Stomach (tissue), 9 donors: ENCODE measurements around the gene SLC9B2. TPM values are rescaled to one million over a fixed set of nuclear protein-coding genes. Genes with fewer than 3 reads are reported as not detected.
"Not testable (repeated sequence)": the region's sequence is repeated elsewhere in the genome, so short reads cannot be mapped to it uniquely, and the experiment has no call there.

Experiments
- DNase-seq, 2 donors: peaks; one replicate each; pipeline versions ENCODE4 v3.0.0 to v3.0.0-alpha.2; 2013 to 2019
- H3K27ac ChIP-seq, 5 donors: fragments of 200-600 bp in 4 of 5; sonication (generic) in 4 of 5; one replicate each; pipeline ENCODE4 v1.5.1; 2013 to 2019; ENCODE audit warnings: mild to moderate bottlenecking in 1 of 5, moderate library complexity in 1 of 5
- H3K27me3 ChIP-seq, 3 donors: fragments of 200-600 bp; sonication (generic); one replicate each; pipeline ENCODE4 v1.5.1; 2017 to 2019; ENCODE audit warnings: mixed run types in 1 of 3
- H3K36me3 ChIP-seq, 4 donors: fragments of 200-600 bp; sonication (generic); 1 replicate in 3 of 4; 2 replicates in 1 of 4; pipeline ENCODE4 v1.5.1; 2016 to 2019
- H3K4me1 ChIP-seq, 4 donors: fragments of 200-600 bp; sonication (generic); one replicate each; pipeline ENCODE4 v1.5.1; 2016 to 2019
- H3K4me3 ChIP-seq, 4 donors: fragments of 200-600 bp; sonication (generic) in 3 of 4; one replicate each; pipeline ENCODE4 v1.5.1; 2016 to 2019; ENCODE audit warnings: mild to moderate bottlenecking in 1 of 4
- H3K9me3 ChIP-seq, 4 donors: fragments of 200-600 bp; sonication (generic); one replicate each; pipeline ENCODE4 v1.5.1; 2016 to 2019
- CTCF ChIP-seq, 7 experiments: fragments of 450-650 bp in 4 of 7; fragments of 200-600 bp in 3 of 7; sonication (generic) in 3 of 7; IDR thresholded peaks; one replicate each; pipeline ENCODE4 v1.5.1; 2016 to 2019; ENCODE audit warnings: antibody characterized with exemption in 7 of 7, control low read depth in 2 of 7, mild to moderate bottlenecking in 1 of 7
- EP300 ChIP-seq: sonication (generic); formaldehyde crosslinking; IDR thresholded peaks from one replicate; pipeline ENCODE4 v1.6.1; 2017; ENCODE audit warnings: antibody characterized with exemption
- POLR2A ChIP-seq, 4 donors: fragments of 450-650 bp; IDR thresholded peaks; one replicate each; pipeline ENCODE4 v1.6.1; 2016; ENCODE audit warnings: antibody characterized with exemption in 4 of 4, control low read depth in 2 of 4, mild to moderate bottlenecking in 1 of 4, moderate library complexity in 1 of 4
- POLR2AphosphoS5 ChIP-seq, 3 donors: sonication (generic); formaldehyde crosslinking; IDR thresholded peaks; one replicate each; pipeline ENCODE4 v1.6.1; 2016; ENCODE audit warnings: antibody characterized with exemption in 3 of 3
- WGBS, 5 donors: extraction: QIAGEN DNeasy Blood & Tissue Kit in 3 of 5; methylation state at CpG; one replicate each; pipeline versions ENCODE4 v1.1.5 to v1.1.7; 2013 to 2018; 5-methylcytosine and 5-hydroxymethylcytosine counted together
- intact Hi-C: fragments of 100-400 bp; cut with DNase I; formaldehyde crosslinking; loops from one replicate; pipeline ENCODE4 v1.15.1; 2023; ENCODE audit warnings: low total_unique reads
- polyA plus RNA-seq, 3 donors: library from polyadenylated mRNA; stranded (reverse); fragments of 200-250 nt; gene quantifications; one replicate each; pipeline ENCODE4 v1.2.3, GENCODE V29; 2013
- total RNA-seq, 5 donors: library from RNA; depleted of rRNA; stranded (reverse); fragments of >200 nt; gene quantifications; one replicate each; pipeline versions ENCODE4 v1.1.0 to v1.2.3, GENCODE V29; 2014 to 2016
- donor health status: healthy with polysubstance abuse.
- donor health status: Bipolar disorder and iron deficiency.
- donor health status: healthy.

SLC9B2 gene
- total and polyA plus RNA-seq, 8 donors, result 1.7 to 26.3 (median 10.1) TPM

GRCh38 chr4:103010804-103011203 is 65.8 kb downstream of the SLC9B2 start:
- TF ChIP-seq POLR2AphosphoS5 (IDR thresholded peaks at IDR 0.05), result no peak
- TF ChIP-seq CTCF (IDR thresholded peaks at IDR 0.05), result no peak
- no peak for TF ChIP-seq POLR2A (IDR thresholded peaks at IDR 0.05)
- TF ChIP-seq EP300, result no peak
- peak overlapping the region in 2 of 5 donors; percentile 79 to 80 for H3K27ac ChIP-seq
- no peaks in the 10 kb centered on the region for H3K36me3 ChIP-seq
- peaks cover 8 to 24% (median 19%) of the 10 kb centered on the region in 4 donors for H3K4me1 ChIP-seq
- H3K27me3 ChIP-seq, result no peaks in the 10 kb centered on the region
- no peak overlapping the region for H3K4me3 ChIP-seq
- WGBS, 5 donors, result 76 to 100% (median 90%) methylated on average over 1 of the region's 1 CpG
- DNase-seq, result no peak
- intact Hi-C loops, result no loop called here
- H3K9me3 ChIP-seq, result no peaks in the 10 kb centered on the region

GRCh38 chr4:103008875-103009729 is 67.5 kb downstream of the SLC9B2 start:
- DNase-seq, result peak in 1 of 2 donors; percentile 89

GRCh38 chr4:103002551-103002950 is 74.0 kb downstream of the SLC9B2 start:
- WGBS, 5 donors, result 61 to 67% (median 66%) methylated on average over 2 of the region's 2 CpGs
- H3K4me1 ChIP-seq, result no peaks in the 10 kb centered on the region
- intact Hi-C loops, result loop anchor here (10.0 kb wide), 2 partner anchors 378 to 558 kb away; no protein-coding TSS in a partner anchor
- TF ChIP-seq EP300 (no peak), CTCF (IDR thresholded peaks at IDR 0.05) (no peak), POLR2A (IDR thresholded peaks at IDR 0.05) (no peak)
- no peaks in the 10 kb centered on the region for H3K9me3 ChIP-seq
- no peak overlapping the region for H3K4me3 ChIP-seq
- H3K36me3 ChIP-seq, result no peaks in the 10 kb centered on the region
- no peaks in the 10 kb centered on the region for H3K27me3 ChIP-seq
- peak in 1 of 2 donors; percentile 21 for DNase-seq
- H3K27ac ChIP-seq, result no peak overlapping the region

More at GRCh38 chr4:103008875-103009729, 67.5 kb downstream of the SLC9B2 start:
- H3K9me3 ChIP-seq, result no peaks in the 10 kb centered on the region
- TF ChIP-seq CTCF (IDR thresholded peaks at IDR 0.05) (peak in 5 of 7 experiments; percentile 39 to 63 (median 55)), POLR2AphosphoS5 (IDR thresholded peaks at IDR 0.05) (peak in 1 of 3 donors; percentile 29), POLR2A (IDR thresholded peaks at IDR 0.05) (no peak), EP300 (no peak)
- no peaks in the 10 kb centered on the region for H3K36me3 ChIP-seq
- H3K4me3 ChIP-seq, result no peak overlapping the region
- H3K27ac ChIP-seq, result no peak overlapping the region
- H3K27me3 ChIP-seq, result no peaks in the 10 kb centered on the region
- H3K4me1 ChIP-seq, result peaks cover 8 to 24% (median 19%) of the 10 kb centered on the region in 4 donors
- intact Hi-C loops, result loop anchor here (10.0 kb wide), 2 partner anchors 384 to 564 kb away; no protein-coding TSS in a partner anchor
- WGBS, 5 donors, result 67 to 75% (median 71%) methylated on average over 15 of the region's 15 CpGs

GRCh38 chr4:102994803-102995202 is 81.8 kb downstream of the SLC9B2 start:
- WGBS, 5 donors, result 85 to 95% (median 88%) methylated on average over 1 of the region's 1 CpG
- Histone ChIP-seq H3K36me3 (no peaks in the 10 kb centered on the region), H3K27ac (no peak overlapping the region), H3K4me3 (no peak overlapping the region), H3K27me3 (no peaks in the 10 kb centered on the region), H3K9me3 (peaks cover 0 to 11% (median 3%) of the 10 kb centered on the region in 4 donors), H3K4me1 (no peaks in the 10 kb centered on the region)
- intact Hi-C loops, result no loop called here
- TF ChIP-seq CTCF (IDR thresholded peaks at IDR 0.05), result no peak
- no peak for TF ChIP-seq POLR2A (IDR thresholded peaks at IDR 0.05)
- TF ChIP-seq POLR2AphosphoS5 (IDR thresholded peaks at IDR 0.05), result no peak
- no peak for TF ChIP-seq EP300
- no peak for DNase-seq

GRCh38 chr4:102993985-102994384 is 82.6 kb downstream of the SLC9B2 start:
- intact Hi-C loops, H3K36me3 ChIP-seq, DNase-seq, H3K27ac ChIP-seq, H3K4me3 ChIP-seq, H3K27me3 ChIP-seq, H3K4me1 ChIP-seq: not testable (repeated sequence)
- peaks cover 0 to 11% (median 3%) of the 10 kb centered on the region in 4 donors for H3K9me3 ChIP-seq
